H9 (cell line): ENCODE measurements around the gene TDP1. TPM values are rescaled to one million over a fixed set of nuclear protein-coding genes. Genes with fewer than 3 reads are reported as not detected.

ENCODE experiments used
- DNase-seq: peaks from one replicate; pipeline ENCODE4 v3.0.0-alpha.2; 2017
- H2AFZ ChIP-seq: one replicate; pipeline ENCODE4 v1.6.1; 2013; ENCODE audit warnings: mild to moderate bottlenecking, low read length, control low read depth, moderate library complexity
- H2AK5ac ChIP-seq: 2 replicates; pipeline ENCODE4 v1.6.1; 2013; ENCODE audit warnings: low read length, control low read depth, mixed read lengths; ENCODE audit not compliant: insufficient read length
- H2BK120ac ChIP-seq: one replicate; pipeline ENCODE4 v1.6.1; 2013; ENCODE audit warnings: low read depth, mild to moderate bottlenecking, low read length, control low read depth, inconsistent platforms; ENCODE audit not compliant: poor library complexity, severe bottlenecking
- H2BK12ac ChIP-seq: 2 replicates; pipeline ENCODE4 v1.6.1; 2013; ENCODE audit warnings: low read length, control low read depth, mixed read lengths, low read depth; ENCODE audit not compliant: insufficient read length
- H2BK15ac ChIP-seq: 2 replicates; pipeline ENCODE4 v1.6.1; 2013; ENCODE audit warnings: low read depth, low read length, control low read depth
- H2BK20ac ChIP-seq: one replicate; pipeline ENCODE4 v1.6.1; 2013; ENCODE audit warnings: low read depth, mild to moderate bottlenecking, low read length, control low read depth, inconsistent platforms; ENCODE audit not compliant: poor library complexity, severe bottlenecking
- H2BK5ac ChIP-seq: 2 replicates; pipeline ENCODE4 v1.6.1; 2013; ENCODE audit warnings: low read length, control low read depth, mixed read lengths; ENCODE audit not compliant: insufficient read length
- H3K14ac ChIP-seq: 2 replicates; pipeline ENCODE4 v1.6.1; 2013; ENCODE audit warnings: low read length, control low read depth; ENCODE audit not compliant: insufficient read depth
- H3K18ac ChIP-seq: 2 replicates; pipeline ENCODE4 v1.6.1; 2013; ENCODE audit warnings: low read depth, mild to moderate bottlenecking, mixed read lengths, low read length, control low read depth; ENCODE audit not compliant: insufficient read length
- H3K23ac ChIP-seq: 2 replicates; pipeline ENCODE4 v1.6.1; 2013; ENCODE audit warnings: low read length, control low read depth, mixed read lengths, low read depth; ENCODE audit not compliant: insufficient read length
- H3K23me2 ChIP-seq: 2 replicates; pipeline ENCODE4 v1.6.1; 2013; ENCODE audit warnings: low read depth, mild to moderate bottlenecking, mixed read lengths, low read length, control low read depth; ENCODE audit not compliant: insufficient read length, poor library complexity, severe bottlenecking
- H3K27ac ChIP-seq: 2 replicates; pipeline ENCODE4 v1.5.1; 2013; ENCODE audit warnings: low read length, control low read depth, mixed read lengths, low read depth; ENCODE audit not compliant: insufficient read length
- H3K27me3 ChIP-seq: 2 replicates; pipeline ENCODE4 v1.6.1; 2013; ENCODE audit warnings: low read length, control low read depth, inconsistent platforms; ENCODE audit not compliant: insufficient read depth
- H3K4ac ChIP-seq: 2 replicates; pipeline ENCODE4 v1.6.1; 2013; ENCODE audit warnings: low read depth, mild to moderate bottlenecking, control low read depth, inconsistent platforms, low read length, moderate library complexity
- H3K4me1 ChIP-seq: 2 replicates; pipeline ENCODE4 v1.6.1; 2013; ENCODE audit warnings: low read length, control low read depth, inconsistent platforms; ENCODE audit not compliant: insufficient read depth
- H3K4me2 ChIP-seq: 2 replicates; pipeline ENCODE4 v1.6.1; 2013; ENCODE audit warnings: low read length, control low read depth, mixed read lengths; ENCODE audit not compliant: insufficient read length, insufficient read depth
- H3K56ac ChIP-seq: 2 replicates; pipeline ENCODE4 v1.6.1; 2013; ENCODE audit warnings: low read depth, mild to moderate bottlenecking, mixed read lengths, low read length, control low read depth; ENCODE audit not compliant: insufficient read length
- H3K79me1 ChIP-seq: 2 replicates; pipeline ENCODE4 v1.6.1; 2013; ENCODE audit warnings: low read depth, mild to moderate bottlenecking, moderate library complexity, low read length, control low read depth, inconsistent platforms; ENCODE audit not compliant: insufficient read depth, poor library complexity, severe bottlenecking
- H3K79me2 ChIP-seq: 2 replicates; pipeline ENCODE4 v1.6.1; 2013; ENCODE audit warnings: low read length, control low read depth, inconsistent platforms; ENCODE audit not compliant: insufficient read depth
- H3K9ac ChIP-seq: 2 replicates; pipeline ENCODE4 v1.6.1; 2013; ENCODE audit warnings: low read length, control low read depth, mixed read lengths; ENCODE audit not compliant: insufficient read length; ENCODE audit errors: extremely low read depth
- H3K9me3 ChIP-seq: one replicate; pipeline ENCODE4 v1.6.1; 2013; ENCODE audit warnings: low read depth, low read length, inconsistent platforms; ENCODE audit not compliant: control insufficient read depth
- H3T11ph ChIP-seq: one replicate; pipeline ENCODE4 v1.6.1; 2013; ENCODE audit warnings: mild to moderate bottlenecking, low read length, control low read depth, inconsistent platforms
- H4K20me1 ChIP-seq: one replicate; pipeline ENCODE4 v1.6.1; 2013; ENCODE audit not compliant: control insufficient read depth, insufficient read length, insufficient read depth
- H4K5ac ChIP-seq: 2 replicates; pipeline ENCODE4 v1.6.1; 2013; ENCODE audit warnings: low read depth, mild to moderate bottlenecking, mixed read lengths, low read length, control low read depth; ENCODE audit not compliant: insufficient read length
- H4K8ac ChIP-seq: replicated peaks from 2 replicates; pipeline ENCODE4 v1.6.1; 2013; ENCODE audit warnings: low read length, control low read depth, mixed read lengths, low read depth; ENCODE audit not compliant: insufficient read length
- H4K91ac ChIP-seq: 2 replicates; pipeline ENCODE4 v1.6.1; 2013; ENCODE audit warnings: low read depth, mild to moderate bottlenecking, moderate library complexity, mixed read lengths, low read length, control low read depth; ENCODE audit not compliant: insufficient read length
- H3K27ac Mint-ChIP-seq, 3 experiments: 2 replicates in 2 of 3; 3 replicates in 1 of 3; pipeline ENCODE4 v1.8.0; 2020 to 2021; ENCODE audit warnings: mixed read lengths in 3 of 3, mild to moderate bottlenecking in 1 of 3, moderate library complexity in 1 of 3
- H3K27me3 Mint-ChIP-seq: 2 replicates; pipeline ENCODE4 v1.8.0; 2021; ENCODE audit warnings: low read depth, mild to moderate bottlenecking, moderate library complexity, mixed read lengths
- H3K36me3 Mint-ChIP-seq, 3 experiments: 2 replicates in 2 of 3; 3 replicates in 1 of 3; pipeline ENCODE4 v1.8.0; 2020 to 2021; ENCODE audit warnings: low read depth in 3 of 3, mixed read lengths in 3 of 3; ENCODE audit not compliant: insufficient read depth in 1 of 3
- H3K4me1 Mint-ChIP-seq, 2 experiments: 2 replicates each; pipeline ENCODE4 v1.8.0; 2020; ENCODE audit warnings: mixed read lengths in 2 of 2
- H3K4me3 Mint-ChIP-seq, 2 experiments: 2 replicates in 1 of 2; 3 replicates in 1 of 2; pipeline ENCODE4 v1.8.0; 2020 to 2021; ENCODE audit warnings: mild to moderate bottlenecking in 2 of 2, mixed read lengths in 2 of 2, moderate library complexity in 1 of 2
- H3K9me3 Mint-ChIP-seq, 2 experiments: 2 replicates in 1 of 2; 3 replicates in 1 of 2; pipeline ENCODE4 v1.8.0; 2020; ENCODE audit warnings: mild to moderate bottlenecking in 2 of 2, mixed read lengths in 2 of 2, moderate library complexity in 1 of 2
- CTCF ChIP-seq: fragments of 200-600 bp; sonication (generic); conservative IDR thresholded peaks from 3 replicates; pipeline ENCODE4 v1.8.0; 2021; ENCODE audit warnings: antibody characterized with exemption, mild to moderate bottlenecking
- WGBS: extraction: QIAGEN DNeasy Blood & Tissue Kit; methylation state at CpG from one replicate; pipeline ENCODE4 v1.1.7; 2013; ENCODE audit warnings: missing lambda C conversion rate, low lambda C conversion rate, mixed read lengths; ENCODE audit not compliant: insufficient read length; ENCODE audit errors: extremely low coverage; 5-methylcytosine and 5-hydroxymethylcytosine counted together
- total RNA-seq: library from RNA; stranded (reverse); gene quantifications from 2 replicates; pipeline ENCODE4 v1.2.1, GENCODE V29; 2021

The TDP1 gene
- total RNA-seq, 1 experiment from 2014 or later = 53.4 TPM

- no peak overlapping the region for H2AFZ ChIP-seq
- H3K36me3 Mint-ChIP-seq = peaks cover 20 to 60% (median 58%) of the 10 kb centered on the region in 3 experiments
Measured at GRCh38 chr14:89983375-89983774, 27.6 kb downstream of the TDP1 start.

More at GRCh38 chr14:89983375-89983774, 27.6 kb downstream of the TDP1 start:
- Histone ChIP-seq H2BK20ac (no peak overlapping the region), H3K4me1 (no peaks in the 10 kb centered on the region; the same call in 1 of the 2 replicates), H3K56ac (no peak overlapping the region), H3K14ac (no peak overlapping the region), H2BK15ac (no peak overlapping the region), H2AK5ac (no peak overlapping the region), H4K8ac (no peak overlapping the region), H3K23me2 (no peaks in the 10 kb centered on the region), H4K5ac (no peak overlapping the region), H3K27me3 (no peaks in the 10 kb centered on the region), H2BK5ac (no peak overlapping the region), H2BK12ac (no peak overlapping the region), H3K9ac (no peak overlapping the region), H3K79me1 (no peaks in the 10 kb centered on the region), H3K79me2 (no peaks in the 10 kb centered on the region; the same call in 1 of the 2 replicates), H4K91ac (no peak overlapping the region), H2BK120ac (no peak overlapping the region), H3K4ac (no peak overlapping the region), H3K23ac (no peak overlapping the region), H3K9me3 (no peaks in the 10 kb centered on the region), H3K18ac (no peak overlapping the region), H4K20me1 (no peaks in the 10 kb centered on the region), H3K4me2 (no peak overlapping the region), H3K27ac (no peak overlapping the region), H3T11ph (no peak overlapping the region)
- no peak for DNase-seq
- Mint-ChIP-seq H3K27me3 (no peaks in the 10 kb centered on the region), H3K27ac (no peak overlapping the region), H3K4me1 (peaks cover 23 to 24% of the 10 kb centered on the region in 2 experiments), H3K9me3 (no peaks in the 10 kb centered on the region), H3K4me3 (no peak overlapping the region)
- no peak for TF ChIP-seq CTCF
- WGBS = no CpG with 5 or more reads among the region's 2 CpGs
